ENCODE data around the gene TRIM44. TPM values are rescaled to one million over a fixed set of nuclear protein-coding genes. Genes with fewer than 3 reads are reported as not detected.

The TRIM44 gene
- polyA plus RNA-seq, 2 of the 4 experiments (the other 2 are of a cell fraction) = 19.3 to 70.4 TPM

GRCh38 chr11:35810045-35810645 lies 147.6 kb downstream of the TRIM44 start:
- no peak for FAIRE-seq
- WGBS (ENCODE audit: missing lambda C conversion rate) = 44% methylated on average over 2 of the region's 2 CpGs
- no peak for ATAC-seq
- H3K9me3 ChIP-seq = no peaks in the 10 kb centered on the region
- TF ChIP-seq GATA3 (IDR thresholded peaks at IDR 0.05; ENCODE audit: borderline replicate concordance) = no peak
- TF ChIP-seq TFCP2L1 (CRISPR knock-in tag; IDR thresholded peaks at IDR 0.05) = no peak
- TF ChIP-seq ESRRA (IDR thresholded peaks at IDR 0.05; ENCODE audit: borderline replicate concordance, low read length) = no peak
- no peak for TF ChIP-seq CHD2 (IDR thresholded peaks at IDR 0.05; ENCODE audit: low read length, partially characterized antibody)
- no peak for TF ChIP-seq EHF (CRISPR knock-in tag; IDR thresholded peaks at IDR 0.05)
- no peak for TF ChIP-seq POLR2AphosphoS2 (conservative IDR thresholded peaks at IDR 0.05; ENCODE audit: low read length)
- no peak for TF ChIP-seq KDM1A (IDR thresholded peaks at IDR 0.05; ENCODE audit: low read depth)
- TF ChIP-seq ZNF302 (CRISPR knock-in tag; IDR thresholded peaks at IDR 0.05) = no peak
- TF ChIP-seq ELK1 (IDR thresholded peaks at IDR 0.05; ENCODE audit: low read depth, low read length) = no peak
- TF ChIP-seq BHLHE40 (IDR thresholded peaks at IDR 0.05; ENCODE audit: low read depth, low read length) = no peak
- no peak for TF ChIP-seq REST (IDR thresholded peaks at IDR 0.05)
- no peak for TF ChIP-seq CTCF (IDR thresholded peaks at IDR 0.05)
- TF ChIP-seq CEBPB (IDR thresholded peaks at IDR 0.05) = no peak
- no peak for TF ChIP-seq E2F6 (IDR thresholded peaks at IDR 0.05; ENCODE audit: borderline replicate concordance, low read depth)
- no peak for TF ChIP-seq HOXB5 (CRISPR knock-in tag; IDR thresholded peaks at IDR 0.05)
- no peak for TF ChIP-seq RARB (CRISPR knock-in tag; IDR thresholded peaks at IDR 0.05)
- TF ChIP-seq BCL3 (IDR thresholded peaks at IDR 0.05) = no peak
- H3K4me1 ChIP-seq = no peaks in the 10 kb centered on the region
- DNase-seq (ENCODE audit: low read depth in 1 of 2, low spot score in 1 of 2) = no peak
- no peak overlapping the region for H3K4me3 ChIP-seq
- H3K4me2 ChIP-seq = no peak overlapping the region
- ChIA-PET POLR2A (no interaction called here), CTCF (interaction anchor here (3.3 kb wide), 1 partner anchor 12 kb away, joined by 22 read pairs; no protein-coding TSS in a partner anchor)
- H3K27ac ChIP-seq = no peak overlapping the region

- no peaks in the 10 kb centered on the region for H3K4me1 ChIP-seq
- H3K4me3 ChIP-seq = no peak overlapping the region
- 97% methylated on average over 2 of the region's 2 CpGs for WGBS (ENCODE audit: missing lambda C conversion rate)
- no peak for TF ChIP-seq EHMT2 (IDR thresholded peaks at IDR 0.05; ENCODE audit: low read depth)
- TF ChIP-seq ELK1 (IDR thresholded peaks at IDR 0.05; ENCODE audit: low read depth, low read length) = no peak
- no peak for TF ChIP-seq RNF2 (IDR thresholded peaks at IDR 0.05; ENCODE audit: borderline replicate concordance, low read depth)
- TF ChIP-seq FOSL2 (IDR thresholded peaks at IDR 0.05) = no peak
- no peak for TF ChIP-seq FOSL2 (CRISPR knock-in tag; IDR thresholded peaks at IDR 0.05)
- no peak for TF ChIP-seq SREBF2 (IDR thresholded peaks at IDR 0.05)
- no peak for TF ChIP-seq HOXB5 (CRISPR knock-in tag; IDR thresholded peaks at IDR 0.05)
- no peak for TF ChIP-seq POLR2AphosphoS2 (conservative IDR thresholded peaks at IDR 0.05; ENCODE audit: low read length)
- no peak for TF ChIP-seq RAD21 (conservative IDR thresholded peaks at IDR 0.05 in 1 of 2, IDR thresholded peaks at IDR 0.05 in 1 of 2)
- no peak for TF ChIP-seq CHD4 (IDR thresholded peaks at IDR 0.05; ENCODE audit: borderline replicate concordance)
- H3K9me3 ChIP-seq = no peaks in the 10 kb centered on the region
- no peak for FAIRE-seq
- no peak for DNase-seq (ENCODE audit: low read depth in 1 of 2, low spot score in 1 of 2)
- ChIA-PET POLR2A (no interaction called here), CTCF (interaction anchor here (0.6 to 3.4 kb wide), 2 partner anchors 10 to 667 kb away, joined by 3 to 45 read pairs; no protein-coding TSS in a partner anchor)
- no peak overlapping the region for H3K4me2 ChIP-seq
- no peak overlapping the region for H3K27ac ChIP-seq
- ATAC-seq = no peak
These were observed 149.2 kb downstream of the TRIM44 start for GRCh38 chr11:35811783-35812182.

Measured in A549 (cell line).